HG03342 (cell line): ENCODE results near the gene PSMA7.

Source experiments
- ATAC-seq: cut with Tn5 transposase; IDR thresholded peaks from one replicate; pipeline ENCODE4 v1.9.1; 2021; ENCODE audit warnings: mild to moderate bottlenecking, moderate library complexity; ENCODE audit not compliant: unreplicated experiment

PSMA7 gene

DNA sequence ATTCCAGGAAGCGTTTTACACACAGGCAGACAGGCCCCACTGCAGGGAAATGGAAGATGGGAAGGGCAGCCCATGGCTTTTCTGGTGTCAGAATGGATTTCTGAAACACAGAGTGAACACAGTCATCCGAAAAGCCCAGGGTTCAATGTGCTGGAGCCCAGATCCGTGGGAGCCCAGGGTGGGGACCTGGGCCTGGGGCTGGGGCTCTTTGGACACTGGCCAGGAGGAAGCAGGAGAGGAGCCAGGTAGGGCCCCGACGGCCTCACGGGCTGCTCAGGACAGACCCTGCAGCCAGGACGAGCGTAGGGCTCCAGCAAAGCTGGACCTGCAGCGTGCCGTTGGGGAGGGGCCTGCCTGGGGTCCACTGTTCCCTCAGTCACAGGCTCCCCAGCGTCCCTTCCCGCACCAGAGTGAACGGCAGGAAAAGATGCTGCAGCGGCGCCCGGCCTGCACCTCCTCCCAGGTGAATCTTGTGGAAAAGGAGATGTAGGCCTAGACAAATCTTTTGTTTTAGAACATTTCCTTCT, 45.2 kb downstream of the PSMA7 start:
- no peak for ATAC-seq

DNA sequence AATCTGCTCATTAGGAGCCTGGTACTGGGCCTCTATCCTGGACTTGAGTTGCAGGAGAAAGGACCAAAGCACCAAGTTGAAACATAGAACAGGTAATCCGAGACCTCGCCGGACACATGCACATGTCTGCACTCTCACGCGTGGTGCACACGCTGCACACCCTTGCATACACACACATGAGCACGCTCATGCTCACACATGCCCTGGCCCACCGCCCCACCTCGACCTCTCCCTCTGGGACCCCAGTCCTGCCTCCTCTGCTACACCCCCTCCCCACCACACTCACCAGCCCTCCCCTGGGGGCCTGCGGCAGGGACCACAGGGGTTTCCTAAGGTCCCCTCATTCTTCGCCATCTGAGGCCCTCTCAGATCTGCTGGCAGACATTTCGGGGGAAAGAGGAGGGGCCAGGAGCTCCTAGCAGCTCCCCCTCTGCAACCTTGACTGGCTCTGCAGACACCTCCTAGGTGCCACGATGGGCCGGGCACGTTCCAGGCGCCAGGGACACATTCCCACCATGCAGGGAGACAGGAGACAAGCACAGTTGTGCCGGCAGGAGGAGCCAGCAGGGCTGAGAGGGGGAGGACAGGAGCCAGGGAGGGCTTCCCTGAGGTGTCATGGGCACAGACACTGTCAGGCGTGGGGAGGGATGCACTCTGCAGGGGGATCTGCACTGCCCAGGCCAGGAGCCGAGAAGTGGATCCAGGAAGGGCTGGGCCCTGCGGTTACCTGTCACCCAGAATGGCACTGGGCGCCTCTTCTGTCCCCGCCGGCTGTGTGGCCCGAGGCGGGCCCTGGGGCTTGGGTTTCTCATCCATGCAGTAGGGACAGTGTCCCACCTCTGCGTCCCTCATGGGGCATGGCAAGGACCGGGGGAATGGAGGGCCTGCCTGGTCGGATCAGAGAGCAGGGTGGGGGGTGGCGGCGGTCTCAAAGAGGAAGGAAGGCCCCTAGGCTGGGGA, 46.5 kb downstream of the PSMA7 start:
- ATAC-seq = no peak

DNA sequence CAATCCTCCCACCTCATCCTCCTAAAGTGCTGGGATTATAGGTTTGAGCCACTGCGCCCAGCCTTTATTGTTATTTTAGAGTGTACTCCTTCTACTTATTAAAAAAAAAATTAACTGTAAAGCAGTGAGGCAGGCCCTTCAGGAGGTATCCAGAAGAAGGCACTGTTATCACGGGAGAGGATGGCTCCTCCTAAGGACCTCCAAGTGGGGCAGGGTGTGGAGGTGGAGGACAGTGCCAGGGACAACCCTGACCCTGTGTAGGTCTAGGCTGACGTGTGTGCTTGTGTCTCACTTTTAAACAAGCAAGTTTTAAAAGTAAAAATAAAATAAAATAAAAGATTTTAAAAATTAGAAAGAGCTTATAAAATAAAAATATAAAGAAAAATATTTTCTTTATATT, 53.8 kb downstream of the PSMA7 start:
- ATAC-seq = no peak

DNA sequence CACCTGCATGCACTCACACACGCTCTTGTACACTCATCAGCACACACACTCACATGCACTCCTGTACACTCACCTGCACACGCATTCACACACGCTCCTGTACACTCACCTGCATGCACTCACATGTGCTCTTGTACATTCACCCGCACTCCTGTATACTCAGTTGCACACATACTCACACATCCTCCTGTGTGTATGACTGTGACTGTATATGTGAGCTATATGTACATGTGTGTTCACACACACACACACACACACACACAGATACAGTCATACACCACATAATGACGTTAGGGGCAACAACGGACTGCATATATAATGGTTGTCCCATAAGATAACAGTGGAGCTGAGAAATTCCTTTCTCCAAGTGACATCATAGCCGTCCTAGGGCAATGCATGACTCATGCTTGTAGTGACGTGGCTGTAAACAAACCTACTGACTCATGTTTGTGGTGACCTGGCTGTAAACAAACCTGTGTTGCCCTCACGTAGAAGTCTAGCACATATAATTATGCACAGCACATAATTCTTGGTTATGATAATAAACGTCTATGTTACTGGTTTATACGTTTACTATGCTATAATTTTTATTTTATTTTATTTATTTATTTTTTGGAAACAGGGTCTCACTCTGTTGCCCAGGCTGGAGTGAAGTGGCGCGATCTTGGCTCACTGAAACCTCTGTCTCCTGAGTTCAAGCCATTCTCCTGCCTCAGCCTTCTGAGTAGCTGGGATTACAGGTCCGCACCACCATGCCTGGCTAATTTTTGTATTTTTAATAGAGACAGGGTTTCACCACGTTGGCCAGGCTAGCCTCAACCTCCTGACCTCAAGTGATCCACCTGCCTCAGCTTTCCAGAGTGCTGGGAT, 54.7 kb downstream of the PSMA7 start:
- ATAC-seq = no peak

DNA sequence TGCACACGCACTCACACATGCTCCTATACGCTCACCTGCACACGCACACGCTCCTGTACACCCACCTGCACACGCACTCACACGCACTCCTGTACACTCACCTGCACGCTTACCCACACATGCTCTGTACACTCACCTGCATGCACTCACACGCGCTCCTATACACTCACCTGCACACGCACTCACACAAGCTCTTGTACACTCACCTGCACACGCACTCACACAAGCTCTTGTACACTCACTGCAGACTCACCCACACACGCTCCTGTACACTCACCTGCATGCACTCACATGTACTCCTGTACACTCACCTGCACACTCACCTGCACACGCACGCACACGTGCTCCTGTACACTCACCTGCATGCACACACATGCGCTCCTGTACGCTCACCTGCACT, 55.6 kb downstream of the PSMA7 start:
- ATAC-seq = no peak

DNA sequence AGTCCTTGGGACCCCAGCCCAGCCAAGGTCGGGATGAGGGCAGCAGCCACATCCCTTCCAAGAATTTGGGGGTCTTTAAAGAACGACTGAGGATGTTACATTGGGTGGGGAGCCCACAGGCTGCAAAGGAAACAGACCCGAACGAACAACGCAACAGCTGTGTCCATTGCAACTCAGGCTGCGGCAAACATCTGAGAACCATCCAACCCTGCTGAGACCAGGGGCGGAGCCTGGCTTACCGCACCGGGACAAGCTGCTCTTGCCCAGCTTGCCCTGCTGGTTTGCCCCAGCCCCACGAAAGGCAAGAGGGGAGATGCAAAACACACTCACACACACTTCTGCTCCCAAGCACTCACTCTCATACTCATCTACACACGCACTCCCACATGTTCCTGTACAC, 56.0 kb downstream of the PSMA7 start:
- ATAC-seq = no peak
